Astrocyte (in vitro differentiated cells and primary cell): ENCODE data around the gene AXL. TPM values are rescaled to one million over a fixed set of nuclear protein-coding genes. Genes with fewer than 3 reads are reported as not detected.

ENCODE experiments used
- DNase-seq: peaks from one replicate; pipeline ENCODE4 v3.0.0-alpha.2; 2010; ENCODE audit warnings: low read depth
- FAIRE-seq: peaks from 2 replicates; lab custom pipeline; 2011; peaks lifted over from hg19 to GRCh38; lab: Jason Lieb, UNC
- H2AFZ ChIP-seq: 2 replicates; pipeline ENCODE4 v1.6.0; 2012; ENCODE audit warnings: low read depth, low read length, inconsistent platforms
- H3K27ac ChIP-seq: 2 replicates; pipeline ENCODE4 v1.5.1; 2011; ENCODE audit warnings: low read depth, low read length, inconsistent platforms
- H3K27me3 ChIP-seq: 2 replicates; pipeline ENCODE4 v1.6.0; 2011; ENCODE audit warnings: low read length, inconsistent platforms; ENCODE audit not compliant: insufficient read depth
- H3K36me3 ChIP-seq: 2 replicates; pipeline ENCODE4 v1.5.1; 2011; ENCODE audit warnings: low read length, inconsistent platforms; ENCODE audit not compliant: insufficient read depth
- H3K4me1 ChIP-seq: 2 replicates; pipeline ENCODE4 v1.5.1; 2011; ENCODE audit warnings: low read length, inconsistent platforms; ENCODE audit not compliant: insufficient read depth
- H3K4me2 ChIP-seq: 2 replicates; pipeline ENCODE4 v1.6.0; 2012; ENCODE audit warnings: low read length, inconsistent platforms
- H3K4me3 ChIP-seq: 2 replicates; pipeline ENCODE4 v1.5.1; 2011; ENCODE audit warnings: low read depth, mild to moderate bottlenecking, low read length, inconsistent platforms; ENCODE audit not compliant: insufficient read depth
- H3K79me2 ChIP-seq: 2 replicates; pipeline ENCODE4 v1.6.0; 2012; ENCODE audit warnings: mild to moderate bottlenecking, low read length, inconsistent platforms; ENCODE audit not compliant: insufficient read depth
- H3K9ac ChIP-seq: 2 replicates; pipeline ENCODE4 v1.6.0; 2012; ENCODE audit warnings: mild to moderate bottlenecking, low read length, inconsistent platforms
- H3K9me3 ChIP-seq: 2 replicates; pipeline ENCODE4 v1.5.1; 2012; ENCODE audit warnings: low read depth, mild to moderate bottlenecking, low read length, inconsistent platforms; ENCODE audit not compliant: insufficient read depth
- H4K20me1 ChIP-seq: 2 replicates; pipeline ENCODE4 v1.6.0; 2012; ENCODE audit warnings: low read length, inconsistent platforms; ENCODE audit not compliant: insufficient read depth
- H3K27ac Mint-ChIP-seq: one replicate; pipeline ENCODE4 v1.8.0; 2021; ENCODE audit warnings: mild to moderate bottlenecking, mixed read lengths; ENCODE audit not compliant: unreplicated experiment
- H3K27me3 Mint-ChIP-seq: one replicate; pipeline ENCODE4 v1.8.0; 2021; ENCODE audit warnings: low read depth, mixed read lengths; ENCODE audit not compliant: unreplicated experiment
- H3K36me3 Mint-ChIP-seq: one replicate; pipeline ENCODE4 v1.8.0; 2021; ENCODE audit warnings: low read depth, mixed read lengths; ENCODE audit not compliant: unreplicated experiment
- H3K4me1 Mint-ChIP-seq: one replicate; pipeline ENCODE4 v1.8.0; 2021; ENCODE audit warnings: low read depth, mixed read lengths; ENCODE audit not compliant: unreplicated experiment
- H3K4me3 Mint-ChIP-seq: one replicate; pipeline ENCODE4 v1.8.0; 2021; ENCODE audit warnings: mild to moderate bottlenecking, moderate library complexity, mixed read lengths; ENCODE audit not compliant: unreplicated experiment
- H3K9me3 Mint-ChIP-seq: one replicate; pipeline ENCODE4 v1.8.0; 2021; ENCODE audit warnings: mild to moderate bottlenecking, mixed read lengths; ENCODE audit not compliant: unreplicated experiment
- CTCF ChIP-seq: IDR thresholded peaks from 2 replicates; pipeline ENCODE4 v1.5.1; 2011; ENCODE audit warnings: low read depth, mild to moderate bottlenecking, inconsistent platforms, low read length, moderate library complexity; ENCODE audit not compliant: insufficient read depth
- EZH2 ChIP-seq: IDR thresholded peaks from 2 replicates; pipeline ENCODE4 v1.6.1; 2012; ENCODE audit warnings: mild to moderate bottlenecking, low read length, inconsistent platforms; ENCODE audit not compliant: insufficient read depth
- total RNA-seq: library from RNA; stranded (reverse); gene quantifications from 2 replicates; pipeline ENCODE4 v1.2.1, GENCODE V29; 2021

Gene AXL
- total RNA-seq, 1 donor from 2014 or later, result 156 TPM

DNA sequence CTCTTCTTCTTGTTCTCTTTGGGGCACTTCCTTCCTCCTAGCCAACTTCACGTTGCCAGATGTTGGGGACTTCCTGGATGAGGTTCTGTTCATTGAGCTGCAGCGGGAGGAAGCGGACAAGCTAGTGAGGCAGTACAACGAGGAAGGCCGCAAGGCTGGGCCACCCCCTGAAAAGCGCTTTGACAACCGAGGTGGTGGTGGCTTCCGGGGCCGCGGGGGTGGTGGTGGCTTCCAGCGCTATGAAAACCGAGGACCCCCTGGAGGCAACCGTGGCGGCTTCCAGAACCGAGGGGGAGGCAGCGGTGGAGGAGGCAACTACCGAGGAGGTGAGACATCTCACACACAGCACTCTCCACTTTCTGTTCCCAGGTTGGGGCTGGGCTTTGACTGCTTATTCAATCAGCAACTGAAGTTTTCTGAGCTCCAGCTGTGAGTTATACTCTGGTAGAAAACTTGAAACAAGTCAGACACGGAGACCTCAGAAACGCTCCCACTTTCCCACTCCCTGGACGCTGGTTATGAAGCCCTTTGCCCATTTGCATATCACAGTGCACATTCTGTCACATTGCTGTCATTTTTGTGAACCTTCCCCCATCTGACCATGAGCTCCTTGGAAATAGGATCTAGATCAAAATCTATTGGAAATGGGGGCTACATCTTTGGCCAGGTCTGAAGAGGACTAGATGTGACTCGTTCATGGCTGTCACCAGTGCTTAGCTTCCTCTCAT, 83.8 kb downstream of the AXL start:
- H3K79me2 ChIP-seq, result peaks cover 21% of the 10 kb centered on the region
- H3K4me3 ChIP-seq, result no peak overlapping the region
- H3K9ac ChIP-seq, result no peak overlapping the region
- peaks cover 76% of the 10 kb centered on the region for H3K36me3 ChIP-seq
- no peak overlapping the region for H2AFZ ChIP-seq
- no peaks in the 10 kb centered on the region for H3K27me3 ChIP-seq
- FAIRE-seq, result no peak
- no peaks in the 10 kb centered on the region for H3K9me3 ChIP-seq
- H3K9me3 Mint-ChIP-seq, result no peaks in the 10 kb centered on the region
- no peak overlapping the region for H3K27ac ChIP-seq
- peaks cover 26% of the 10 kb centered on the region for H3K4me1 Mint-ChIP-seq
- H3K27ac Mint-ChIP-seq, result peak overlapping the region; percentile 69
- peaks cover 37% of the 10 kb centered on the region for H3K36me3 Mint-ChIP-seq
- H3K4me3 Mint-ChIP-seq, result no peak overlapping the region
- TF ChIP-seq EZH2, result no peak
- TF ChIP-seq CTCF, result no peak
- H3K4me2 ChIP-seq, result no peak overlapping the region
- H3K4me1 ChIP-seq, result peaks cover 23% of the 10 kb centered on the region
- peaks cover 59% of the 10 kb centered on the region for H4K20me1 ChIP-seq
- no peak for DNase-seq
- H3K27me3 Mint-ChIP-seq, result no peaks in the 10 kb centered on the region

DNA sequence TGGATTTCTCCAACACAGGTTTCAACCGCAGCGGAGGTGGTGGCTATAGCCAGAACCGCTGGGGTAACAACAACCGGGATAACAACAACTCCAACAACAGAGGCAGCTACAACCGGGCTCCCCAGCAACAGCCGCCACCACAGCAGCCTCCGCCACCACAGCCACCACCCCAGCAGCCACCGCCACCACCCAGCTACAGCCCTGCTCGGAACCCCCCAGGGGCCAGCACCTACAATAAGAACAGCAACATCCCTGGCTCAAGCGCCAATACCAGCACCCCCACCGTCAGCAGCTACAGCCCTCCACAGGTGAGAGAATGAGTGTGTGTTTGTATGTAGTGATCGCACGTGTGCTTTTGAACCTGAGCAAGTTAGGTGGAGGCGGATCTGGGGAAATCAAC, 84.9 kb downstream of the AXL start:
- Histone ChIP-seq H3K4me1 (peaks cover 15% of the 10 kb centered on the region), H3K27ac (no peak overlapping the region), H3K79me2 (peaks cover 17% of the 10 kb centered on the region), H3K4me2 (no peak overlapping the region), H2AFZ (no peak overlapping the region), H3K36me3 (peaks cover 76% of the 10 kb centered on the region), H3K27me3 (no peaks in the 10 kb centered on the region), H3K9ac (no peak overlapping the region), H3K9me3 (no peaks in the 10 kb centered on the region), H3K4me3 (no peak overlapping the region), H4K20me1 (peaks cover 53% of the 10 kb centered on the region)
- no peaks in the 10 kb centered on the region for H3K9me3 Mint-ChIP-seq
- TF ChIP-seq EZH2, result no peak
- no peak for TF ChIP-seq CTCF
- peaks cover 34% of the 10 kb centered on the region for H3K36me3 Mint-ChIP-seq
- no peaks in the 10 kb centered on the region for H3K27me3 Mint-ChIP-seq
- H3K4me1 Mint-ChIP-seq, result peaks cover 23% of the 10 kb centered on the region
- H3K27ac Mint-ChIP-seq, result no peak overlapping the region
- no peak for FAIRE-seq
- no peak for DNase-seq
- H3K4me3 Mint-ChIP-seq, result no peak overlapping the region
